Kidney tubule cell (primary cell): ENCODE data around the gene ZSCAN9.

Experiments
- DNase-seq: peaks from one replicate; pipeline ENCODE4 v3.0.0-alpha.2; 2018; ENCODE audit warnings: low spot score

ZSCAN9 gene

GRCh38 chr6:28225056-28225834, at the start of gene ZSCAN9:
TSS of gene ZSCAN9 (plus strand) at chr6:28225275. CDS start at chr6:28227085, 1,810 bp downstream.
- peak; percentile 95 for DNase-seq

GRCh38 chr6:28176373-28176772, 48.7 kb upstream of the ZSCAN9 start:
- no peak for DNase-seq

DNA sequence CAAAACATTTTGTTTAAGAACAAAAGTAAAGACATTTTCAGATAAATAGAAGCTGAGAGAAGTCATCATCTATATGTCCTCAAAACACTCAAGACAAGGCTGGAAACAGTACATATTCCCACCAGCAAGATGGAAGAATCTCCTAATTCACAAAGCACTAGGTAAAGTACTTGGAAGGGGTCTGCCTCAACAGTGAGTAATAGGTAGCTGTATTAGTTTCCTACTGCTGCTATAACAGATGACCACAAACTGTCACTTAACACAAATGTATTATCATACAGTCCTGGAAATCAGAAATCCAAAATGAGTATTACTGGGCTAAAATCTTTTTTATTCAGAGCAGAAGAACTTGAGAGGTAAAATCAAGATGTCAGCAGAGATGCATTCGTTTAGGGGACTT, 42.8 kb upstream of the ZSCAN9 start:
- DNase-seq: no peak

DNA sequence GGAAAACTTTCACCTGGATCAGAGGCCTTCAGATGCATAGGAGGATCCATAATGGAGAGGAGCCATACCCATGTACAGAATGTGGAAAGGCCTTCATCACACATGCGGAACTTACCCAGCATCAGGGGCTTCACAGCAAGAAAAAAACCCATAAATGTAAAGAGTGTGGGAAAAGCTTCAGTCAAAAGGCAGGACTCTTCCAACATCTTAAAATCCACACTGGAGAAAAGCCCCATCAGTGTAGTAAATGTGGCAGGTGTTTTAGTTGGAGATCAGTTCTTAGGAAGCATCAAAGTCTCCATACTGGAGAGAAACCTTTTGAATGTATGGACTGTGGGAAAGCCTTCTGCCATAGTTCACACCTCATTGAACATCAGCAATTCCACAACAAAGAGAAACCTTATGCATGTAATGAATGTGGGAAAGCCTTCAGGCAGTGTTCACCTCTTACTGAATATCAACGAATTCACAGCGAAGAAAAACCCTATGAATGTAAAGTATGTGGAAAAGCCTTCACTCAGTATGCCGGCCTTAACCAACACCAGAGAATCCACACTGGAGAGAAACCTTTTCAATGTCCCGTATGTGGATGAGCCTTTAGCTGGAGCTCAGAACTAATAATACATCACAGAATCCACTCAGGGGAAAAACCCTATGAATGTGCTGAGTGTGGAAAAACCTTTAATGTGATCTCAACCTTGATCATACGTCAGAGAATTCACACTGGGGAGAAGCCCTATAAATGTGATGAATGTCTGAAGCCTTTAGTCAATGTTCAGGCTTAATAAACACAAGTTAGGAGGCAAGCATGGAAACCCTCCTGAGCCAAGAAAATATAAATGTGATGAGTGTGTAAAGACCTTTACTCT, 36.7 kb upstream of the ZSCAN9 start:
- DNase-seq: no peak

DNA sequence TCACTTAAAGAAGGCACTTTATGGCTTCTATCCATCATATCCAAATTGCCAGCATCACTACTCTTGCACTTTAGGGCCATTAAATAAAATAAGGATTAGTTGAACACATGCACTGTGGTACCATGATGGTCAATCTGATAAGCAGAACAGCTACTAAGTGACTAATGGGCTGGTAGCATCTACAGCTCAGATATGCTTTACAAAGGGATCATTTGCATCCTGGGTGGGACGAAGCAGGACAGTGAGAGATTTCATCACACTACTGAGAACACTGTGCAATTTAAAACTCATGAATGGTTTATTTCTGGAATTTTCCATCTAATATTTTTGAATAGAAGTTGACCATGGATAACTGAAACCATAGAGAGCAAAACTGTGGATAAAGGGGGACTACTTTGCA, 25.1 kb upstream of the ZSCAN9 start:
- DNase-seq: no peak

DNA sequence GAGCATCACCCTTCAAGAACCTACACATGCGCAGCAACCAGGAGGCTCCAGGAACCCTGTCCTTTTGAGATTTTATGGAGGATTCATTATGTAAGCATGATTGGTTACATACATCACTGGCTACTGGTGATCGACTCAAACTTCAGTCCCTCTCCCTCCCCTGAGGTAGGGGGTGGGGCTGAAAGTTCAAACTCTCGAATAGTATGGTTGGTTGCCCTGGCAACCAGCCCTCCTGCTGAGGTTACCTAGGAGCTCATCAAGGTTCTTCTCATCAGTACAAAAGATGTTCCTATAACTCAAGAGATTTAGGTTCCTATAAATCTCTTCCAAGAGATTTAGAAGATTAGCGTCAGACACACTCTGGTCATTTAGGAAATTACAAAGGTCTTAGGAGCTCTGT, 21.9 kb upstream of the ZSCAN9 start:
- no peak for DNase-seq

DNA sequence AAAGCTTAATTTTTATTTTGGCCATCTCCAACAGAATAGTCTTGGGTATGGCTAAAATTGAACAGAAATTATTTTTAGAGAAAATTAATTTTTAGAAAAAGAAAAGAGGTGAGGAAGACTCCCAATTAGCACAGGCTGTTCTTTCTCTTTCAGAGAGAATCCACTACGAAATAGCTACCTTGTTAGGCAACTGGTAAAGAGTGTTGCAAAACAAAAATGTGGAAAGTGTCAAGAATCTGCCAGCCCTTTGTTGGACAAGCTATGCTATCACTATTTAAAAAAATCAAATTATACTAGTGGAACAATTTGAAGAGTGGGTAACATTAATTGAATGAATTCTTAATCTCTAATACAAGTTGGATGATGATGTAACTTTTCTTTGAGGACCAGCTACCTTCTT, 19.2 kb upstream of the ZSCAN9 start:
- no peak for DNase-seq

DNA sequence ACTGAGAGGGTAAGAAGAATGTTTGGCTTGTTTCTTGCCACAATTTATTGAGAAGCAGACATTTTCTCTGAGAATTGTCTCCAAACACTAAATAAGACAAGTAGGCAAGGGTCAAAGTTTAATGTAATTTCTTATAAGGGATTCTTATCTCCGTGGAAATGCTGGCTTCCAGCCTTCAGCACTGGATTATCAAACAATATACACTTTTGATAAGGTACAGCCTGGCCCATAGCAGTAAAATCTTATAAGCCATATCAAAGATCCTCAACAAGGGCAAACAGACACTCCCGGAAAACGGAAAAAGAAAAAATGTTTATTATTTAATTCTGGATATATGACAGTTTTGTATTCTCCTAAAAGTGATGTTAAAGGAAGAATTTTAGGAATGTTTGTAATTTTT, 18.5 kb upstream of the ZSCAN9 start:
- DNase-seq: no peak

DNA sequence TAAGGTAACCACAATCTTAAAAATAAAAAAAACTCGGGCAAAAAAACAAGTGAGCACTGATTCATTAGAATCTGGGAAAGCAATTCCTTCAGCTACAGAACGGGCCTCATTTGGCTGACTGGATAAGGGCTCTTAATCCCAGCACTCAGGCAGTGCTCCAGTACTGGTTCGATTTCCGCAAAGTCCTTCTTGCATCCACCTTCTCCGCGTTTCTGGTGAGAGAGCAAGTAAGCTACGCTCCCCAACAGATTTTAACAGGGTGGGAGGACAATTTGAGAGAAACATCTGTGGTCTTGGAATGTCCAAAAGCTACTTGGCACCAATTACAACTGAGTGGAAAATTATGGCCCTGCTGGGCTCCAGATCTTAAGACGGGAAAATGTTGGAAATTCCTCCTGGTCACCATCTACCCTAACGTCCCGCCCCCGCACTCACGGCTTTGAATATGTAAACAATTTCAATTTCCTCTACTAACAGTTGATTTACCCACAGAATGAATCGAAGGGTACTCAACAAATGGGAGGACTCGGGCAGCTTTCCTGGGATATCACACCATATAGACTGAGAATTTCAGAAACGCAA, 18.1 kb upstream of the ZSCAN9 start:
- no peak for DNase-seq

DNA sequence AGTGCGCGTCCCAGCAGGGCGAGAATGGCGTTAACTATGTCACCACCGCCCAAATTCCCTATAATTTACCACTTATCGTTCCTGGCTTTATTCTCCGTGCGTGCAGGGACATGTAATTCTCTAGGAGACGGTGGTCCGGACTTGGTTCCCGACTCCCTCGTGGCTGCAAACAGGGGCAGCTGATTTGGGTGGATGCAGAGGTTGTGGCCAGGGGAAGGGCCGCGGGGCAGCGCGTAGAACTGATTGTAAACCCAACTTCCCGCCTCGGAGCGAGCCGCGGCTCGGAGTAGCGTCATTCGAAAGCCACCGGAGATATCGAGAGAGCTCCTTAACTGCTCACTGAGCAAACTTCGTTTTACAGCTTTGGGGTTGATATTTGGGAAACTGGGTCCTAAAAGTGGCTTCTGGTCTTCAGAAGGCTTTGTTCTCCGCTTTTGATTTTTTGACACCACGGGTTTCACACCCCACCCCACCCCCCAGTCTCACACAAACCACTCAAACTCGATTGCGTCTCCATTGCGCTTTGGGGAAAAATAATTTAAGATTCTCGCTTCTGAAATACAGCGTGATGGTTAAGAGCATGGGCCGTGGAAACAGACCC, 17.5 kb upstream of the ZSCAN9 start:
- peak; percentile 17 for DNase-seq

DNA sequence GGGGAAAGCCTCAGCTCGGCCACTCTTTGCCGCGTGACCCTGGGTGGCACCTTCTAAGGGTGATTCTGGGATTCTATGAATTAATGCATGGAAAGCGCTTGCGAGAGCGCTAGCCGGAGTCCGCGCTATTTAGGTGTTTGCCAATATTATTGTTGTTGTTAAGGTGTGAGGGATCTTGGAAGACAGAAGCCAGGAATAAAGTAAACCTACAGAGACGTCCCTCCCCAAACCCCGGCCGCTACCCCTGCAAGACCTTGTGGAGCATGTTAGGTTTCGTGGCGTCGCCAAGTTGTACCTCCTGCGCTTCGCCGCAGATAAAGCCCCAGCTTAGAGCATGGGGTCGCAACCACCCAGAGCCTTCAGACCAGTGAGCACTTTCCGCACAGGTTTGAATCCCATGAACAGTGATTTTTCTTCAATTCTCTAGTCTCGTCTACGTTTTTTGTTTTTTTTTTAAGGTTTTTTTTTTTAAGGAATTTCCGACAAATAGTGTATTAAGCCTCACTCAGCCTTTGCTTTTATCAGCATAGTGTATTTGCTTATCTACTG, 16.9 kb upstream of the ZSCAN9 start:
- DNase-seq: no peak

- no peak for DNase-seq
Observed at GRCh38 chr6:28209753-28210535, 15.1 kb upstream of the ZSCAN9 start.

DNA sequence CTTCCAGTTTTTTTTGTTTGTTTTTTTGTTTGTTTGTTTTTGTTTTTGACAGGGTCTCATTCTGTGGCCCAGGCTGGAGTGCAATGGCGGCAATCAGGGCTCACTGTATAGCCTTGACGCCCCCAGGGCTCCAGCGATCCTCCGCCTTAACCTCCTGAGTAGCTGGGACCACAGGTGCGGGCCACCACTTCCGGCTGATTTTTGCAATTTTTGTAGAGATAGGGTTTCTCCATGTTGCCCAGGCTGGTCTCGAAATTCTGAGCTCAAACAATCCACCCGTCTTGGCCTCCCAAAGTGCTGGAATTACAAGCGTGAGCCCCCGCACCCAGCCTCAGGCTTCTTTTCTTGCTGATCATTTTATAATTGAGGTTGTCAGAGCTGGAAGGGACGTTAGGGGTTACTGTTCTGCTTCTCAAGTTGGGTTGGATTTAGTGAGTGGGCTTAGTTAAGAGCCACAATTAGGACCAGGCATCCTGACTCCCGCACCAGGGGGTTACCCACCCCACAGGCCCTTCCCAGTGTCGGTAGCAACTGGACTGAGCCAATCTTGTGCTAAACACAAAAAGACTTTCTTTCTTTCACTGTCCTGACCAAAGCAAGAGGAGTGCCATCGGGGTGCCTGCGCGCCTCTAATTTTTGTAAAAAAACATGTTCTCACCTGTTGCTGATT, 13.1 kb upstream of the ZSCAN9 start:
- no peak for DNase-seq

DNA sequence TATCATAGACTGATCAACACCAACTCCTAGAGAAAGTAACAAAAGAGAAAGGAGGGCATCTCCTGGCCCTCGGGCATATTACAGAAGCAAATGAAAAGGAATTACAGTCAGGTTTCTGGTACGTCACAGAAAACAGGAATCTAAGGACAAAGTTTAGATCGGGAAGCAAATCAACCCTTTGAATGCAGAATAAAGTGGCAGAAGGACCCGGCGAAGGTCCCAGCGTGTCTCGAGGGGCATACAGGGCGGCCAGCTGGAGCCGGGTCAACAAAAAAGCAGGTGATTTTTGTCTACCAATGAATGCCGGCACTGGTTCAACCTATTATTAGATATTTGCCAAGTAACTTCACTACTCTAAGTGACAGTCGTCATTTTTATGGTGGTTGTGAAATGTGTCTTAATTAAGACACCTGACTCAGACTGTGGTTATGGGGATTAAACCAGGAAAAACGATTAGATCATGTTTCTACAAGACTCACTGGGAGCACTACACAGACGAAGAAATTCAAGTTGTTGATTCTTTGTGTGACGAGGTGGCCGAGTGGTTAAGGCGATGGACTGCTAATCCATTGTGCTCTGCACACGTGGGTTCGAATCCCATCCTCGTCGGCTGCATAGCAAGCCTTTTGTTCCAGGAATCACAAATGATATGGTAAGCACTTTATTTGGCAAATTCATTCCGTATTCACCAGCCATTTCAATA, 12.4 kb upstream of the ZSCAN9 start:
- DNase-seq: peak; percentile 91

GRCh38 chr6:28213213-28213523, 11.9 kb upstream of the ZSCAN9 start:
- no peak for DNase-seq

DNA sequence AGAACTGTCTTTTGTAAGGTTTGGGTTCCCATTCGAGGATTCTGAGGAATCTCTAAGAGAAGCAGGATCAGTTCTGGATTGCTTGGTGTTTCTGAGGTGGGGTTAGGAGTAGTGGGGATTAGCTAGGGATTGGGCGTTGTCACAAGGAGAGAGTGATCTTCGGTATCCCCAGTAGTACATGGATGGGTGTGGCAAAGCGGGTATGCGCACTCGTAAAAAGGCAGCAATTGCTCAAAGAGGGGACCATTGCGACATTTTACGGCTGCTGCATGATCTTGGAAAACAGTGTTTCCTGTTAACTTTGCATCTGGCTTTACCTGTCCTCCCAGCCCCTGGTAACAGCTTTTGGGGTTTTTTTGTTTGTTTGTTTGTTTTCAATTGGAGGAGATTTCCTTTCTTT, 9.7 kb upstream of the ZSCAN9 start:
- peak; percentile 10 for DNase-seq

- DNase-seq: no peak
Observed at GRCh38 chr6:28217890-28218289, 7.2 kb upstream of the ZSCAN9 start.

GRCh38 chr6:28218312-28219248, 6.5 kb upstream of the ZSCAN9 start:
- DNase-seq: peak; percentile 75
